Esophagus squamous epithelium (tissue), 5 donors: ENCODE results near the gene SLC13A2. TPM values are rescaled to one million over a fixed set of nuclear protein-coding genes. Genes with fewer than 3 reads are reported as not detected.

ENCODE experiments used
- DNase-seq: peaks from one replicate; lab custom pipeline; 2025; lab: John Stamatoyannopoulos, UW
- H3K27ac ChIP-seq, 4 donors: fragments of 200-600 bp; sonication (generic); one replicate each; pipeline ENCODE4 v1.5.1; 2016 to 2019; ENCODE audit warnings: mild to moderate bottlenecking in 1 of 4
- H3K27me3 ChIP-seq, 4 donors: fragments of 200-600 bp; sonication (generic); 1 replicate in 3 of 4; 2 replicates in 1 of 4; pipeline versions ENCODE4 v1.5.1 to v1.6.0; 2017 to 2021; ENCODE audit warnings: antibody characterized with exemption in 1 of 4
- H3K36me3 ChIP-seq, 3 donors: fragments of 200-600 bp; sonication (generic); one replicate each; pipeline ENCODE4 v1.5.1; 2016 to 2019
- H3K4me1 ChIP-seq, 3 donors: fragments of 200-600 bp; sonication (generic); one replicate each; pipeline ENCODE4 v1.5.1; 2017 to 2019
- H3K4me3 ChIP-seq, 4 donors: fragments of 200-600 bp; sonication (generic); 1 replicate in 3 of 4; 2 replicates in 1 of 4; pipeline ENCODE4 v1.5.1; 2016 to 2019; ENCODE audit warnings: mild to moderate bottlenecking in 2 of 4, moderate library complexity in 1 of 4
- H3K9me3 ChIP-seq, 3 donors: fragments of 200-600 bp; sonication (generic); one replicate each; pipeline ENCODE4 v1.5.1; 2016 to 2019
- CTCF ChIP-seq, 6 experiments: fragments of 450-650 bp in 4 of 6; fragments of 200-600 bp in 2 of 6; sonication (generic) in 2 of 6; IDR thresholded peaks; one replicate each; pipeline ENCODE4 v1.5.1; 2016 to 2019; ENCODE audit warnings: antibody characterized with exemption in 6 of 6, mild to moderate bottlenecking in 4 of 6, moderate library complexity in 4 of 6
- POLR2A ChIP-seq, 4 donors: fragments of 450-650 bp; IDR thresholded peaks; one replicate each; pipeline ENCODE4 v1.6.1; 2017; ENCODE audit warnings: antibody characterized with exemption in 4 of 4, mild to moderate bottlenecking in 4 of 4, moderate library complexity in 3 of 4
- WGBS, 2 donors: methylation state at CpG; one replicate each; pipeline ENCODE4 v1.1.5; 2018; 5-methylcytosine and 5-hydroxymethylcytosine counted together
- intact Hi-C: fragments of 100-400 bp; cut with DNase I; formaldehyde crosslinking; loops from one replicate; pipeline ENCODE4 v1.15.0; 2022
- total RNA-seq, 4 donors: library from RNA; depleted of rRNA; stranded (reverse); fragments of >200 nt; gene quantifications; one replicate each; pipeline ENCODE4 v1.1.0, GENCODE V29; 2016
- donor health status: DM: yes; HTN: yes; CAD: no.

SLC13A2 gene
- total RNA-seq, 4 donors from 2014 or later = not detected

- Histone ChIP-seq H3K36me3 (peaks cover 0 to 13% (median 0%) of the 10 kb centered on the region in 3 donors), H3K4me3 (no peak overlapping the region), H3K4me1 (peaks cover 45 to 84% (median 47%) of the 10 kb centered on the region in 3 donors), H3K27ac (peak overlapping the region; percentile 68 to 88 (median 86)), H3K9me3 (no peaks in the 10 kb centered on the region), H3K27me3 (peaks cover 0 to 6% (median 0%) of the 10 kb centered on the region in 4 donors)
- 50 to 60% methylated on average over 2 of the region's 2 CpGs for WGBS, 2 donors
- DNase-seq = no peak
- no peak for TF ChIP-seq POLR2A (IDR thresholded peaks at IDR 0.05)
- no peak for TF ChIP-seq CTCF (IDR thresholded peaks at IDR 0.05)
- intact Hi-C loops = no loop called here
Measured at GRCh38 chr17:28527859-28528258, 54.4 kb downstream of the SLC13A2 start.

GRCh38 chr17:28528327-28529012 lies 55.0 kb downstream of the SLC13A2 start:
- intact Hi-C loops = no loop called here
- DNase-seq = no peak
- Histone ChIP-seq H3K9me3 (no peaks in the 10 kb centered on the region), H3K4me3 (no peak overlapping the region), H3K27me3 (peaks cover 0 to 6% (median 0%) of the 10 kb centered on the region in 4 donors), H3K36me3 (peaks cover 0 to 13% (median 0%) of the 10 kb centered on the region in 3 donors), H3K4me1 (peaks cover 50 to 91% (median 50%) of the 10 kb centered on the region in 3 donors), H3K27ac (peak overlapping the region; percentile 68 to 88 (median 86))
- TF ChIP-seq POLR2A (IDR thresholded peaks at IDR 0.05) (no peak), CTCF (IDR thresholded peaks at IDR 0.05) (no peak)
- 46 to 67% methylated on average over 4 to 9 of the region's 9 CpGs for WGBS, 2 donors

GRCh38 chr17:28529013-28529400 lies 55.6 kb downstream of the SLC13A2 start:
- peaks cover 0 to 6% (median 0%) of the 10 kb centered on the region in 4 donors for H3K27me3 ChIP-seq
- no peaks in the 10 kb centered on the region for H3K9me3 ChIP-seq
- H3K36me3 ChIP-seq = peaks cover 0 to 13% (median 0%) of the 10 kb centered on the region in 3 donors
- 72% methylated on average over 3 of the region's 3 CpGs; no CpG with 5 or more reads in 1 of the 2 donors for WGBS, 2 donors
- intact Hi-C loops = no loop called here
- peaks cover 50 to 92% (median 54%) of the 10 kb centered on the region in 3 donors for H3K4me1 ChIP-seq
- TF ChIP-seq CTCF (IDR thresholded peaks at IDR 0.05) (no peak), POLR2A (IDR thresholded peaks at IDR 0.05) (no peak)
- H3K4me3 ChIP-seq = no peak overlapping the region
- DNase-seq = no peak
- peak overlapping the region in 3 of 4 donors; percentile 83 to 88 (median 88) for H3K27ac ChIP-seq

GRCh38 chr17:28530250-28530649 lies 56.8 kb downstream of the SLC13A2 start:
- intact Hi-C loops = no loop called here
- 77 to 91% methylated on average over 4 of the region's 4 CpGs for WGBS, 2 donors
- no peak for DNase-seq

More at GRCh38 chr17:28530250-28530649, 56.8 kb downstream of the SLC13A2 start:
- Histone ChIP-seq H3K4me1 (peaks cover 41 to 92% (median 48%) of the 10 kb centered on the region in 3 donors), H3K36me3 (peaks cover 0 to 24% (median 0%) of the 10 kb centered on the region in 3 donors), H3K4me3 (no peak overlapping the region), H3K9me3 (no peaks in the 10 kb centered on the region), H3K27ac (no peak overlapping the region), H3K27me3 (peaks cover 0 to 6% (median 0%) of the 10 kb centered on the region in 4 donors)
- TF ChIP-seq CTCF (IDR thresholded peaks at IDR 0.05) (no peak), POLR2A (IDR thresholded peaks at IDR 0.05) (no peak)
